ENCODE measurements around the gene PLEKHH2. TPM values are rescaled to one million over a fixed set of nuclear protein-coding genes. Genes with fewer than 3 reads are reported as not detected.
"Not testable (repeated sequence)": the region's sequence is repeated elsewhere in the genome, so short reads cannot be mapped to it uniquely, and the experiment has no call there.

PLEKHH2 gene
- total and polyA plus RNA-seq, 3 donors from 2014 or later = 7.4 to 80.2 (median 45.3) TPM

DNA sequence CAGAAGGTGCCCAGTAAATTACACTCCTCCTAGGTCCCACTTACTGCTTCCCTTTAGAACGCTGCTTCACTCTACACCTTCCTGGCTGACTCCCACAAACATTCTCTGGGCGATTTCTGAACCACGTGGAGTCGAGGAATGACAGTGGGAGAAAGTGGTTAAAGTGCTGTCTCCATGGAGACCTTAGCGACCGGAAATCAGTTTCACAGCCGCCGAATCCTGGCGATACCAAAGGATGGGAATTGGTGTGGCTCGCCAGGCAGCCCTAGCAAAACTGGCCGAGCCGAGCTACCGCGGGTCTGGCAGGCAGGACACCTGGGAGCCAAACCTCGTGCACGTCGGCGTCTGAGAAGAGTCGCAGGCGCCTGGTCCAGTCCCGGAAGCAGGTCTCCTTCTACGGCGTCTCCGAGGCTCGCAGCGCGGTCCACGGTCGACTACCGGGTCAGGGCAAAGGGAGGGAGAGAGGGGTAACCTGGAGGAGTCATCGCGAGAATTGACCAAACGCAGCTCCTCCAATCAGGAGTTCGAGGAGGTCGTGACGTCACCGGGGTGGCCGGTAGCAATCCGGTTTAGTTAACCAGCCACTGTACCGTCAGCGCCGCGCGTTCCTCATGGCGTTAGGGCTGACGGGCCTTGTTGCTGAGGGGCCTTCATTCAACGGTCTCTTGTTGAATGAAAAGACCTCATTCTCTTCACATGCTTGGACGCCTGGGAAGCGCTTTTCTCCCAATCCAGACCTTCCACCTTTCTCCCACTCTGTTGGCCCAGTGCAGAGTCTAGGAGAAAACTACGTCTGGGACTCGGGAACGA, 41.3 kb upstream of the PLEKHH2 start, which contains the start of gene THADA:
Gene THADA (minus strand): TSS at position 436 of the 810 bp plus-strand sequence. CDS start 3,646 bp downstream, outside the sequence.
- H3K4me3 ChIP-seq = peak within 1 kb of the TSS; percentile 90 to 92
- DNase-seq = peak; percentile 100
- WGBS, 2 donors = 0% methylated on average over 24 to 41 of the region's 52 CpGs
- H3K9me3 ChIP-seq = no peaks in the 10 kb centered on the region
- H3K27me3 ChIP-seq = no peaks in the 10 kb centered on the region
- H3K27ac ChIP-seq = peak within 1 kb of the TSS; percentile 89 to 94
- TF ChIP-seq POLR2A (IDR thresholded peaks at IDR 0.05) = peak; percentile 80
- TF ChIP-seq, protein P1, sequence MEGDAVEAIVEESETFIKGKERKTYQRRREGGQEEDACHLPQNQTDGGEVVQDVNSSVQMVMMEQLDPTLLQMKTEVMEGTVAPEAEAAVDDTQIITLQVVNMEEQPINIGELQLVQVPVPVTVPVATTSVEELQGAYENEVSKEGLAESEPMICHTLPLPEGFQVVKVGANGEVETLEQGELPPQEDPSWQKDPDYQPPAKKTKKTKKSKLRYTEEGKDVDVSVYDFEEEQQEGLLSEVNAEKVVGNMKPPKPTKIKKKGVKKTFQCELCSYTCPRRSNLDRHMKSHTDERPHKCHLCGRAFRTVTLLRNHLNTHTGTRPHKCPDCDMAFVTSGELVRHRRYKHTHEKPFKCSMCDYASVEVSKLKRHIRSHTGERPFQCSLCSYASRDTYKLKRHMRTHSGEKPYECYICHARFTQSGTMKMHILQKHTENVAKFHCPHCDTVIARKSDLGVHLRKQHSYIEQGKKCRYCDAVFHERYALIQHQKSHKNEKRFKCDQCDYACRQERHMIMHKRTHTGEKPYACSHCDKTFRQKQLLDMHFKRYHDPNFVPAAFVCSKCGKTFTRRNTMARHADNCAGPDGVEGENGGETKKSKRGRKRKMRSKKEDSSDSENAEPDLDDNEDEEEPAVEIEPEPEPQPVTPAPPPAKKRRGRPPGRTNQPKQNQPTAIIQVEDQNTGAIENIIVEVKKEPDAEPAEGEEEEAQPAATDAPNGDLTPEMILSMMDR (IDR thresholded peaks at IDR 0.05) = no peak
- H3K4me1 ChIP-seq = peaks cover 9% of the 10 kb centered on the region
- intact Hi-C loops (cut with DNase I; ENCODE audit: low total_unique reads) = no loop called here
- no peaks in the 10 kb centered on the region for H3K36me3 ChIP-seq (ENCODE audit: low read depth, missing control alignments)

DNA sequence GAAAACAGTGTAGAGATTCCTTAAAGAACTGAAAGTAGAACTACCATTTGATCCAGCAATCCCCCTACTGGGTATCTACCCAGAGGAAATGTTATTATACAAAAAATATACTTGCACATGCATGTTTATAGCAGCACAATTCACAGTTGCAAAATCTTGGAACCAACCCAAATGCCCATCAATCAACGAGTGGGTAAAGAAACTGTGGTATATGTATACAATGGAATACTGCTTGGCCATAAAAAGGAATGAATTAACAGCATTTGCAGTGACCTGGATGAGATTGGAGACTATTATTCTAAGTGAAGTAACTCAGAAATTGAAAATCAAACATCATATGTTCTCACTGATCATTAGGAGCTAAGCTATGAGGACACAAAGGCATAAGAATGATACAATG, 36.5 kb upstream of the PLEKHH2 start:
- H3K27me3 ChIP-seq; DNase-seq; H3K4me1 ChIP-seq; H3K9me3 ChIP-seq; intact Hi-C loops (cut with DNase I; ENCODE audit: low total_unique reads); H3K36me3 ChIP-seq (ENCODE audit: low read depth, missing control alignments); H3K27ac ChIP-seq; H3K4me3 ChIP-seq: not testable (repeated sequence)
- 73 to 80% methylated on average over 1 of the region's 1 CpG for WGBS, 2 donors

DNA sequence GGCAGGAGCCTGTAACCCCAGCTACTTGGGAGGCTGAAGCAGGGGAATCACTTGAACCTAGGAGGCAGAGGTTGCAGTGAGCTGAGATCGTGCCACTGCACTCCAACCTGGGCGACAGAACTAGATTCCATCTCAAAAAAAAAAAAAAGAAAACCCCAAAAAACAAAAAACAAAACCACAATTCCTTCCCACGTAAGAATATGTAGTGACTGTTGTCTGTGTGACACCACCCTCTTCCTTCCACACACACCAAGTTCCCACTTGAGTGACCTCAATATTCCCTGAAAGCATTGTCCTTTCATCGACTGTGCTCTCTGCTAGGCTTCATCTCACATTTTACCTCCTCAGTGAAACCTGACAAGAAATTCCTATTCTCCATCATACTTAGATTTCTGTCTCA, 32.4 kb upstream of the PLEKHH2 start:
- Histone ChIP-seq H3K4me3 (no peak overlapping the region), H3K27me3 (no peaks in the 10 kb centered on the region), H3K4me1 (no peaks in the 10 kb centered on the region), H3K27ac (no peak overlapping the region), H3K36me3 (ENCODE audit: low read depth, missing control alignments) (no peaks in the 10 kb centered on the region), H3K9me3 (no peaks in the 10 kb centered on the region)
- DNase-seq = no peak
- 65 to 74% methylated on average over 4 of the region's 4 CpGs for WGBS, 2 donors
- TF ChIP-seq POLR2A (IDR thresholded peaks at IDR 0.05) = no peak
- TF ChIP-seq, protein P1 (IDR thresholded peaks at IDR 0.05) = no peak
- intact Hi-C loops (cut with DNase I; ENCODE audit: low total_unique reads) = no loop called here

DNA sequence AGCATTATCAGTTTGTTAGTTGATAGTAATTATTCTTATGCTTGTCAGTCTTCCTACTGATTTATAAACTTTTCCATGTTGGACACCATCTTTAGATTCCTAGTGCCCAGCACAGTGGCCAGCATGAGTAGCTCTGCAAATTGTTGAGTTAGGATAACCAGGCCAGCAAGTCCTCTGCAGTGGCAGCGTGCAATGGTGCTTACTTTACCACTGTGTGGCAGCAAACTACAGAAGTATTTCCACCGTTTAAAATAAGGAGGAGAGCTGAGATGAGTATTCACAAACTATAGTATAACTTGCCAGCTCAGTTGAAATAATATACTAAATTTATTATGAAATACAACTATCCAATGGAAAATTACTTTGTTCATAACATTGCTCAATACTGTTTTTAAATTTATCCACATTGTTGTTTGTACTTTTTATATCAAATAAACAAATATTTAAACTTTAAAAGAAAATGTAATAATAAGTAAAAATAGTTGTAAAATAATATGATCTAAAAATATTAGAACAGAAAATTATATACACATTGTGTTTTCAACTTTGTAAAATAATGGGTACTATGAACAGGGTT, 31.9 kb upstream of the PLEKHH2 start:
- H3K27me3 ChIP-seq = no peaks in the 10 kb centered on the region
- TF ChIP-seq, protein P1 (IDR thresholded peaks at IDR 0.05) = peak in 2 of 3 experiments; percentile 42 to 44
- no peak for TF ChIP-seq POLR2A (IDR thresholded peaks at IDR 0.05)
- intact Hi-C loops (cut with DNase I; ENCODE audit: low total_unique reads) = no loop called here
- H3K4me3 ChIP-seq = no peak overlapping the region
- H3K27ac ChIP-seq = no peak overlapping the region
- H3K4me1 ChIP-seq = no peaks in the 10 kb centered on the region
- WGBS, 2 donors = 20 to 40% methylated on average over 2 of the region's 2 CpGs
- DNase-seq = peak; percentile 61
- H3K9me3 ChIP-seq = no peaks in the 10 kb centered on the region
- H3K36me3 ChIP-seq (ENCODE audit: low read depth, missing control alignments) = no peaks in the 10 kb centered on the region

DNA sequence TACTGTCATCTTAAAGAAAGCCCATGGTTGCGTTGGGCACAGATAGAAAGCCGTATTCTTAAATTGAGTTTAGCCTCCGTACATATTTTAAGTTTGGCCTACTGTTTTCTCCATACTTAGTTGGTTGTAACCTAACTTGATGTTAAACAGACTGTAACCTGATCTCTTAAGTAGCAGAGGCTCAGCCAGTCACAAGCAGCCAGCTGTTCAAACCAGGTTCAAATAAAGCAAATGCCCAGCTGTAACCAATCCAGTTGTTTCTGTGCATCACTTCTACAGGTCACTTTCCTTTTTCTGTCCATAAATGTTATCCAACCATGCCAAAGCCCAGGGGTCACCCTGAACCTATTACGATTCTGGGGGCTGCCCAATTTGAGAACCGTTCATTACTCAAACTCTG, 31.2 kb upstream of the PLEKHH2 start:
- intact Hi-C loops (cut with DNase I; ENCODE audit: low total_unique reads) = no loop called here
- no peak for DNase-seq
- 86 to 89% methylated on average over 5 of the region's 5 CpGs for WGBS, 2 donors
- Histone ChIP-seq H3K4me3 (no peak overlapping the region), H3K9me3 (no peaks in the 10 kb centered on the region), H3K27me3 (no peaks in the 10 kb centered on the region), H3K36me3 (ENCODE audit: low read depth, missing control alignments) (no peaks in the 10 kb centered on the region), H3K27ac (no peak overlapping the region), H3K4me1 (no peaks in the 10 kb centered on the region)
- TF ChIP-seq POLR2A (IDR thresholded peaks at IDR 0.05) = no peak
- TF ChIP-seq, protein P1 (IDR thresholded peaks at IDR 0.05) = no peak
